ENCODE data around the gene PADI1.
"Not testable (repeated sequence)": the region's sequence is repeated elsewhere in the genome, so short reads cannot be mapped to it uniquely, and the experiment has no call there.

PADI1 gene

DNA sequence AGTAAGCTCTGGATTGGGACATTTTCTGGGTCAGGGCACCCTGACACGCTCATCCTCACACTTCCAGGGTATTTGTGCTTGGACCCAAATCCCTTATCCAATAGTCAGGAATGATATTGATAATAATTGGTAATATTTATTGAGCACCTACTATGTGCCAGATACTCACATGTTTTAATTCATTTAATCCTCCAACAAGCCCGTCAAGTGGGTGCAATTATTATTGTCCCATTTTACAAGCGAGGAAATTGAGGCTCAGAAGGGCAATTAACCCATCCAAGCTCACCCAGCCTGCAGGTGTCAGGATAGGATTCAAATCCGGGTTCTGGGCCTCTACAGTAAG, 32.6 kb downstream of the PADI1 start:
- in situ Hi-C loops (cut with MboI; ENCODE audit: low sequenced_read_pairs) = loop anchor here (10.0 kb wide), 1 partner anchor 113 kb away; no protein-coding TSS in a partner anchor

DNA sequence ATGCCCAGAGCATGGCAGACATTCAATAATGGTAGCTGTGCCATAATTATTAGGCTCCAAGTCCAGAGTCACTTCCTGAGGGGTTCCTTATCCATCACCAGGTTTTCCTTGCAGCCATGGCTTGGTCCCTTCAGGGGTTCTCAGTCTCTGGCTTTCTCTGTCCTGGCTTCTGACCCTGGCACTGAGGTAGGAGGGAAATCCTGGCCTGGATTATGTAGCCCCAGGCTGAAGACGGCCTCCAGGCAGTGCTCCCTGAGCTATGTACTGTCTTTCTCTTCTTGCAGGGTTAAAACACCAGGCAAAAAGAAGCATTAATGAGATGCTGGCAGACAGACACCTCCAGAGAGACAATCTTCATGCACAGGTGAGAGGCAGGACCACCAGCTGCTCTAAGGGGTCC, 34.5 kb downstream of the PADI1 start:
- in situ Hi-C loops (cut with MboI; ENCODE audit: low sequenced_read_pairs) = loop anchor here (10.0 kb wide), 1 partner anchor 115 kb away; no protein-coding TSS in a partner anchor

DNA sequence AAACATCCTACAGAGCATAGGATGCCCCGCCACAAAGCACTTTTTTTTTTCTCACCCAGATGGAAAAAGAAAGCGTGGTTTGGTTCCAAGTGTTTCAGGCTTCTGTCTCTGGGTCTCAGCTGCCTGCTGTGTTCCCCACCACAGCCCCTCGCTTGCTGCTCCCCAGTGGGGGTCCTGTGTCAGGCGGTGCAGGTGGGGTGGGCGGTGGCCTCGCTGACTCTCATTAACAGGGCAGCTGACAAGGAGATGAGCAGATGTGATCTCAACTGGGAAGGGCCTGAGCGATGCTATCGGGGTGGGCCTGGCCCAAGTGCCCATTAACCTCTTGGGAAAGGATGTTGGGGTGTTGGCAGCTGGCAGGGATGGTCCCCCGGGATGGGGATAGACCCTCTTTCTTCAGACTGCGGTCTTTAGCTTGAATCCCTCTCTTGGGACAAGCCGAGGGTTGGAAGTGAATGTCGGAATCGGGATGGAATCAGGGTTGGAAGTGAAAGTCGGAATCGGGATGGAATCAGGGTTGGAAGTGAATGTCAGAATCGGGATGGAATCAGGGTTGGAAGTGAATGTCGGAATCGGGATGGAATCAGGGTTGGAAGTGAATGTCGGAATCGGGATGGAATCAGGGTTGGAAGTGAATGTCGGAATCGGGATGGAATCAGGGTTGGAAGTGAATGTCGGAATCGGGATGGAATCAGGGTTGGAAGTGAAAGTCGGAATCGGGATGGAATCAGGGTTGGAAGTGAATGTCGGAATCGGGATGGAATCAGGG, 36.3 kb downstream of the PADI1 start:
- in situ Hi-C loops (cut with MboI; ENCODE audit: low sequenced_read_pairs) = not testable (repeated sequence)

DNA sequence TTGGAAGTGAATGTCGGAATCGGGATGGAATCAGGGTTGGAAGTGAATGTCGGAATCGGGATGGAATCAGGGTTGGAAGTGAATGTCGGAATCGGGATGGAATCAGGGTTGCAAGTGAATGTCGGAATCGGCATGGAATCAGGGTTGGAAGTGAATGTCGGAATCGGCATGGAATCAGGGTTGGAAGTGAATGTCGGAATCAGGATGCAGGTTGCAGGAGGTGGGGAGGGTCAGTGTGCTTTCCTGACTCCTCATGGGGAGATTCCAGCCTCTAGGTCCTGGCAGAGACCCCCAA, 36.8 kb downstream of the PADI1 start:
- in situ Hi-C loops (cut with MboI; ENCODE audit: low sequenced_read_pairs) = not testable (repeated sequence)

DNA sequence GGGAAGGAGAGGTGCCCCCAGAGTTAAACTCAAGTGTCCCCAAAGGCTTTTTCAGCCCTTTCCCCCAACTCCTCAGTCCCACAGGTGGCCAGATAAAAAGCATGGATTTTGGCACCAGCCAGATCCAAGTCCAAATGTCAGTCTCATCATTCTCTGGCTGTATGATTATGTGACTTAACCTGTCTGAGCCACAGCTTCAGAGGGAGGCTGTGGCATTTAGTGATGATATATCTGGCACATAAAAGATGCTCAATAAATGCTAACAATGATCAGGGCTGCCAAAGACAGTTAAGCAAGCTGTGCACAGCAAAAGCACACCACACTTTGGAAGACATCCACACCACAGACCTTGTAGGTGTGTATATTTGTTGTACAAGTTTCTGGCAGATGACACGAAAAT, 38.3 kb downstream of the PADI1 start:
- in situ Hi-C loops (cut with MboI; ENCODE audit: low sequenced_read_pairs) = no loop called here

DNA sequence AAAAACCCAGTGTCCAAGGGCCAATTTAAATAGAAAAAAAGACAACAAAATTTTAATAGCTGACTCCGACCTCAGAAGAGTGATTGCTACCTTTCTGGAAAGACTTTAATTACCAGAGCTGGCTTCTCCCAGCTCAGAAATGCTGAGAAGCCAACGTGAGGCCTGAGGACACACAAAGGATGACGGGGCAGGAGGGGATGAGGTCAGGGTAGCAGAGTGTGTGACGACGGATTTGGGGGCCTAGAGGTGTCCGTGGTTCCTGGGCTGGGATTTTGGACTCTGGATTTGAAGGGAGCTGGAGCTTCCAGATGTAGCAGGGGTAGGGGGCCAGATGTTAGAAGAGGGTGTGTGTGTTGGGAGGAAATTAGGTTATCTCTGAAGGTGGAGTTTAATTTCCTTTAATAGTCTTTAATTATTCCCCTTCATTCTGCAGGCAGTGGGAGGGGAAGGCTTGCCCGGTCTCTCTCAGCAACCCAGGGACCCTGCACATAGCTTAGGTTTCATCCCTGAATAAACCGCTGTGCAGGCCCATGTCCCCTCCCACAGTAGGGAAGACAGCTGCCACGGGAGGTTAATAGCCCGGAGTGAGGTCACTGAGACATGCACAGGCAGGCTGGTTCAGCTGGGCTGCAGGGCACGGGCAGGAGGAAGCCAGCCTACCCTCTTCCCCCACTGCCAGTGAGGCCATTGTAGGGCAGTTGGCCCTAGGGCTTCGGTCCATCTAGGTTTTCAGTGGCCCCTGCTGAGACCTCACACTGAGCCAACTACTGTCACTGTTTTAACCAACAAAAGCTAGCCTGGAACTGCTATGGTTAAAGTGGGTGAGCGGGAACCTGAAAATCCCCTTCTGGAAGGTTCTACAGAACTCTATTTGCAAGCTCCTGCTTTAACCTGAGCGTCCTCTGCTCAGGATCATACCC, 40.2 kb downstream of the PADI1 start:
- in situ Hi-C loops (cut with MboI; ENCODE audit: low sequenced_read_pairs) = no loop called here

DNA sequence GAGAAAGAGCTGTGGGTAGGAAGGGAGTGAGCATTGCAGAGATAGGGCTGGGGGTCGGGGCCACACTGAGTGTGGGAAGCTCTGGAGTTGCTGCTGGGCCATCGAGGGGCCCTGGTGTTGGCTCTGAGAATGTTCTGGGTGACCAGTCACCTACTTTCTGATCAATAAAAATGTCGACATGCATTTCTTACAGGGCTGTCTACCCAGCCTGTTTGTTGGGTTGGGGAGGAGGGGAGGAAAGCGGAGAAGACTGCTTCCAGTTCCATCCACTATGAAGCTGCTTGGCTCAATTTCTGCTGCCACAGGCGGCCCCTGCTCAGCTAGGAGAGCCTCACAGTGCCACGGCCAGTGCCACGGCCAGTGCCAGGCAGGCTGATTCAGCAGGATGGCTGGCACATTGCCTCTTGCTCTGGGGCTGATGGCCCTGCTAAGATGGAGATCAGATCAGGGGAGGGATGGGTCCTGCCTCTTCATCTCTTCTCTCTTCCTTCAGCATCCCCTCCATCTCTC, 40.9 kb downstream of the PADI1 start:
- in situ Hi-C loops (cut with MboI; ENCODE audit: low sequenced_read_pairs) = no loop called here

DNA sequence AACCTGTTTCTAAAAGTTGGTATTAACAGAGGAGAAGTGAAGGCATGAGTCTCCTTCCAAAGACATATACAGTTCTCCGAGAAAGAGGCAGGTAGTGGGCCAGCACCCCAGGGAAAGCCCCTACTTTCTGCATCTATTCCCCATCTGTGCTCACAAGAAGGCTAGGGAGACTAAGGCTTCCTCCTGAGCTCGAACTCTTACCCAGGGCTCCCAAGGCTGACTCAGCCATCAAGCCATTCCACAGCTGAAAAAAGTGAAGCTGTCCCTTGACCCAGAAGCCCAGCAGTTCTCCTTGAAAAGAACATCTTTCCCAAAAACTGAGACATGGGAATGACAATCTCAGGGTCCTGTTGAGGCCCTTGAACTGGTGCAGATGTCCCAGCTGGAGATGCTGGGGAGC, 42.0 kb downstream of the PADI1 start:
- in situ Hi-C loops (cut with MboI; ENCODE audit: low sequenced_read_pairs) = no loop called here

DNA sequence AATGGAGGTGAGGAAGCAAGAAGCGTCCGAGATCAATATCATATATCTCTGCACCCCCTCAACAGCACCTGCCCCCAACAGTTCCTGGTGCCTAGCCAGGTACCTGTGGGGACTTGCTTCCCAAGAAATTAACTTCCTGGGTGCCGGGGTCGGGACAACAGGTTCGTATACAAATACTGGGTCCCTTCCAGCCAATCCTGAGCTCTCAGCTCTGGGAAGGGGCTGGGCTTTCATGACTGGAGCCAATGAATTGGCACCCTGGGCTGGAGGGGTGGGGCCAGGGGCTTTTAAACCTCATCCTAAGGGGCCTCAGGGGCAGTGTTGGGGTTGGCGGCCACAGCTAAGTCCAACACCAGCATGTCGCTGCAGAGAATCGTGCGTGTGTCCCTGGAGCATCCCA, 43.9 kb downstream of the PADI1 start, which contains the start of gene PADI3:
PADI3 (plus strand) TSS at position 318 of the 400 bp plus-strand sequence; CDS start at position 358, 40 bp downstream.
- in situ Hi-C loops (cut with MboI; ENCODE audit: low sequenced_read_pairs) = no loop called here

DNA sequence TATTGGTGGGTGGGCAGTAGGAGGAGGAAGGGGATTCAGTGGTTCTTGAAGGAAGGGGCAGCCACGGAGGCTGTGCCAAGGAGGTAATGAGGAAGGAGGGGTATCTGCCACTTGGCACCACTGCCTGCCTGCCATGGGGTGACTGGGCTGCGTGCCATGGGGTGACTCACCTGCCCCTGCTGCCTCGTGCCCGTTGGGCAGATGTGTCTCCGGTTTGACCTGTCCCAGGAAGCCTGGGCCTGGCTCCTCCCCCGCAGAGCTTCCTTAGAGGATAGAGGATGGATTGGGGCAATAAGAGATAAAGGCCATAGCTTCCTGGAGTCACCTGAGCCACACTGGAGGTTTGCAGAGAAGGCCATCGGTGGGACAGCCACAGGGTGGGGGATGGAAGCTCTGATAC, 45.7 kb downstream of the PADI1 start:
- in situ Hi-C loops (cut with MboI; ENCODE audit: low sequenced_read_pairs) = no loop called here

DNA sequence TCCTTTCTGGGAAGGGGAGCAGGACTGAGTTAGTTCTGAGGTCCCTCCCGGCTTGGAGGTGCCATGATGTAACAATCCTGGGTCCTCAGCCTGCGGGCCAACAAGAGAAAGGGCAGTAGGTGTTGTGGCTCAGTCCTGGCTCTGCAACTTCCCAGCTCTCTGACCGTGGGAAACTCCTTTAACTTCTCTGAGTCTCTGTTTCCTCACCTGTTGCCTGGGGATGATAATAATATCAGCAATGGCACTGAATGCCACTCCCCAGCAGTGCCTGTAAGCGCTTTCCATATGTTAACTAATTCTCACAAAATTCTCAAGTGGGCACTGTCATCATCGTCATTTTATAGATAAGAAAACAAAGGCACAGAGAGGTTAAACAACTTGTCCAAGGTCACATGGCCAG, 46.3 kb downstream of the PADI1 start:
- in situ Hi-C loops (cut with MboI; ENCODE audit: low sequenced_read_pairs) = no loop called here

DNA sequence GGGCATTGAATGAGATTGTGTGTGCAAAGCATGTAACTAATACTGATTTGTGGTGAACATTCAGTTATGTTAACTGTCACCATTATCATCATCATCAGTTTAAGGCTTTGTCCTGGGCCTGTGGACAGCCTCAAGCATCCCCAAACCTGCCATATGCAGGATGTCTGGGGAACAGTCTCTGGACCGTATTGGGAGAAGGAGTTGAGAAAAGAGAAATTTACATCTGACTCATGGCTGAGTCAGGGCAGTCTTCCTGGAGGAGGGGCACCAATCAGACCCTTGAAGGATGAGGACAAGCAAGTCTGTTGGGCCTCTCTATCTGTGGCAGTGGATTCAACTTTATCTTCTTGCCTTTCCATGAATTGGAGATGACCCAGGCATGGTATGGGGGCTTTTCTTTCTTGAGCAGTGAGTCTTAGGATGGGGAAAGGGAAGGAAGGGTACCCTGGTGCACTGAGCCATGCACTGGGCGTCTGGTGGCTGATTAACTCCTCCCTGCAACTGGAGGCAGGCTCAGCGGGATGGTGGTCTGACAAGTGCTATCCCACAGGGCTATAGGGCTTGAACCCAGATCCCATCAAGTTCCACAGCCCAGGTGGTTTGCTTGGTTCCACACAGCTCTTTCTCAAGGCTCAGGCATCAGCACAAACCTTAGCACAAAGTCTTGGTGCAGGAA, 46.9 kb downstream of the PADI1 start:
- in situ Hi-C loops (cut with MboI; ENCODE audit: low sequenced_read_pairs) = no loop called here

DNA sequence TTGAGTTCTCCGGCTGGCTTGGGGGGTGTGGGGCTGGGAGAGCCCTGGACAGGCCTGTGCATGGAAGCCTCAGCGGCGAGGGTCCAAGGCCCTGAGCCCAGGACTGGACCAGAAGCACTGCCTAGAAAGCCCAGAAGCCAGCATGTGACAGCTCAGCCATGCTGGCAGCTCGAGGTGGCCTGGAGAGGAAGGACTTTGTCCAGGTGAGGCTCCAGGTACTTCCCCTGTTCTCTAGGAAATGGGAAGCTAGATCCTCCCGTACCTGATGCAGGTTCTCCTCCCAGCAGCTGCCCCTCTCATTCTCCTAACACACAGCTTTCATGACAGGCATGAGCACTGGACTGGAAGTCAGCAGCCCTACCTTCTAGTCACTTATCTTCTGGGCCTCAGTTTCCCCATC, 50.4 kb downstream of the PADI1 start:
- in situ Hi-C loops (cut with MboI; ENCODE audit: low sequenced_read_pairs) = no loop called here

DNA sequence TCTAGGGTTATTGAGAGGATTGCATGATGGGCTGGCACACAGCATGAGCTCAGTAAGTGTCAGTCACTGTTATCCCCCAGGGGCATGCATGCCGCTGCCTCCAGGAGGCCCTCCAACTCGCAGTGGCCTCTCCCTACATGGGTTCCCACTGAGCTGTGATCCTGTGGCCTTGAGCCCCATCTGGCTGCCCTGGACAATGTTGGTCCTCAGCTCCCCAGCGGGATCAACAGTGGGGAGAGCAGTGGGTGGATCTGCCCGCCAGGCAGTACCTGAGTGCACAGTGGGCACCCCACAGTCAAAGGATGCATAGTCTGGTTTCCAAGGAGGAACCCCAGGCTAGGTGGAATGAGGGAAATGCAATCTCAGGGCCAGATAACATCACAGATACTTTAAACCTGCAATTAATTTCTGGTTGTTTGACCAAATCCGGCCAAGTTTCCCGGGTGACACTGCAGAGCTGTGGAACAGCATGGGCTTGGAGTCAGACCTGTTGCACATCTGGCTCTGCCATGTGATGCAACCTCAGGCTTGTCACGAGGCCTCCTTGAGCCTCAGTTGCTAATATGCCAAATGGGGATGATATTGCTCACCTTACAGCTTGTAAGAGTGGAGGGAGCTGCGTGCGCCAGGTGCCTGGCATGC, 53.3 kb downstream of the PADI1 start:
- in situ Hi-C loops (cut with MboI; ENCODE audit: low sequenced_read_pairs) = no loop called here

DNA sequence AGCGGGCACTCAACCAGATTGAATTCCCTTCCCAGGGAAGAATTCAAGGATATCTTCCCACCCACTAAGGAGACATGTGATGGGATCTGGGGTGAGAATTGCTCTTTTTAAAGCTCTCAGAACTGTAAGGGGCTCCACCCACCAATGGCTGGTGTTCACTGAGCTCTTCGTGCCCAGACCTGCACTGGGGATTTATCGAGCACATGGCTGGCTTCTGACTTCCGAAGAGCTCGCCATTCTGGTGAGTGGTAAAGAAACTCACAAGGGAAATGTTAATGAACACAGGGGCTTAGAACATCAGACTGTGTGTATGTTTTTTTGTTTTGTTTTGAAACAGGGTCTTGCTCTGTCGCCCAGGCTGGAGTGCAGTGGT, 53.8 kb downstream of the PADI1 start:
- in situ Hi-C loops (cut with MboI; ENCODE audit: low sequenced_read_pairs) = no loop called here

DNA sequence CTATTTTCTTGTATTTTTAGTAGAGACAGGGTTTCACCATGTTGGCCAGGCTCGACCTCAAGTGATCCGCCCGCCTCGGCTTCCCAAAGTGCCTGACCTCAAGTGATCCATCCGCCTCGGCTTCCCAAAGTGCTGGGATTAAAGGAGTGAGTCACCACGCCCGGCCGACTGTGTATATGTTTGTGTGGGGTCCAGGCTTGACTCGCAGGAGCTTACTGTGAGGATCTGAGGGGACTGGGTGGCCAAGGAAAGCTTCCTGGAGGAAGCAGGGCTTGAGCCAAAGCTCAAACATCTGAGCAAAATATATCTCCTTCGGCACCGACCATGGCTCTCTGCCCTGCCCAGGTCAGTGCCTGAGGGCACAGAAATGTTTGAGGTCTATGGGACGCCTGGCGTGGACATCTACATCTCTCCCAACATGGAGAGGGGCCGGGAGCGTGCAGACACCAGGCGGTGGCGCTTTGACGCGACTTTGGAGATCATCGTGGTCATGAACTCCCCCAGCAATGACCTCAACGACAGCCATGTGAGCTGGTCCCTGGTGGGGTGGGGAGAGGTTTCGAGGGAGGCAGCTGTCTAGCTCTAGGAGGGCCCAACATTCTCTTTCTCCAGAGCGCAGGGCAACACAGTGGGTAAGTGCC, 54.4 kb downstream of the PADI1 start:
- in situ Hi-C loops (cut with MboI; ENCODE audit: low sequenced_read_pairs) = no loop called here

DNA sequence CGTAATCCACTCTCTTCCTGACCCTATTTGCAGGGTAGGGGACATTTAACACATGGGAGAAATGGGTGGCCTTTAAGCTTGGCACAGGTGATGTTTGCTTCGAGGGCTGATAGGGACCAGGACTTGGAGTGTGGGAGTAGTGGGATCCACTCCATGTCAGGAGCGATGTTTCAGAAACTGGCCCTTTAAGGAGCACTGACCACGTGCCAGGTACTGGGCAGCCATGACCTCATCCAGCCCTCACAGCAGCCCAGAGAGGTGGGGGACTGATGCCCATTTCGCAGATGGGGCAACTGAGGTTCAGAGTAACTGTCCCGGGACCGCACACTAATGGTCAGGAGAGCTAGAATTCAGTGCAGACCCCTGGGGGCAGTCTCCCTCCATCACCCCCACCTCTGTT, 55.3 kb downstream of the PADI1 start:
- in situ Hi-C loops (cut with MboI; ENCODE audit: low sequenced_read_pairs) = no loop called here

DNA sequence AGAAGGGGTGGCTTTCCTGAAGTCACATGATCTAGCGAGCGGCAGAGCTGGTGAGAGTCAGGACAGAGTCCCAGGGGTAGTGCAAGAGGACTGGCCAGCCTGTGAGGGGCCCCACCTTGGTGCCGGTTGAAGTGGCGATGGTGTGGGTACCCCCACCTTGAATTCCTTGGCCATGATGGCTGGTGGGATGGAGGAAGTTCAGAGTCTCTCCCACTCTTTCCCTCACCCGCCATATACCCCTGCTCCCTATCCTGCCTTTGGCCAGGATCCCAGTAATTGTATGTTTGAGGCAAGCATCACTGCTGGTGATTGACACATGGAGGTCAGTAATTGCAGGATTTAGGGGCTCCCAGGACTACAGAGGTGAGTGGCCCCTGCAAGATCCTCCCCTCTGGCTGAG, 55.8 kb downstream of the PADI1 start:
- in situ Hi-C loops (cut with MboI; ENCODE audit: low sequenced_read_pairs) = no loop called here

DNA sequence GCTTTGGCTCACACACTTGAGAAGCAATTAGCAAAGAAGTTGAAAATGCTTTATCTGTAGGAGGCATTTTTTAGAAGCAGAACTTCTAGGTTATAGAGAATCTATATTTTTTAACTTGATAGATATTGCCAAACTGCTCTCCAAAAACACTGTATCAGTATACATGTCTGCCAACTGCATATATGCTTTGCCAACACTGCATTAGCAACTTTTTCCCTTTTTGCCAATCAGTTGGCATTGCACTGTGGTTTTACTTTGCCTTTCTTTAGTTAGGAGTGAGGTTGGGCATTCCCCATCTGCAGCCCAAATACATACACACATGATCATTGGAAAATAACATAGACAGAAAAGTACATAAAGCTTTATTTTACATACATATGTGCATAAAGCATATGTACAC, 59.0 kb downstream of the PADI1 start:
- in situ Hi-C loops (cut with MboI; ENCODE audit: low sequenced_read_pairs) = no loop called here

DNA sequence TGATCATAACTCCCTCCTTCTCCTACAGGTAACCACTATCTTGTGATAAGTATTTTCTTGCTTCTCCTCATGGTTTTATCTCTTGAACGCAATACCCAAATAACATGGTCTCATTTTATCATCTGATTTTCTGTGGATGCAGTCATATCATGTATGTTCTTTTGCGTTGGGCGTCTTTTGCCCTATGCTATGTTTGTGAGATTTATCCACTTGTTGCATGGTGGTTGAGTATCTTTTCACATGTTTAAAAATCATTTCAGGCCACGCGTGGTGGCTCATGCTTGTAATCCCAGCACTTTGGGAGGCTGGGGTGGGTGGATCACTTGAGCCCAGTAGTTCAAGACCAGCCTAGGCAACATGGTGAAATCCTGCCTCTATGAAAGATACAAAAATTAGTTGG, 59.5 kb downstream of the PADI1 start:
- in situ Hi-C loops (cut with MboI; ENCODE audit: low sequenced_read_pairs) = no loop called here

DNA sequence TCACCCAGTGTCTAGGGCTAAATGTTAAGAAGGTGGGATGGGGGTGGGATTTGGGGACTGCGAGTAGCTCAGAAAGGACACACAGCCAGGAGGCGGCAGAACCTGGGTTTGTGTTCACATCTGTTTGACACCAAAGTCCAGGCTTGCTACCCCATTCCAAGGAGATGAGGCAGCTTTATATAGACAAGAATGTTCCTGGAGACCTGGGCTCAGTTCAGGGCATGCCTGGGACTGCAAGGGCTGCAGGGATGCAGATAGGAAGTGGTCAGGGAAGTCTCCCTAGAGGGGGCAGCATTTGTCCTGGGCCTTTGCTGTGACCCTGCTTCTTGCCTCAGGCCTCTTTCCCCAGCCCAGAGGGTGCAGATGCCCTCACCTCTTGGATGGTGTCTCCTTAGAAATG, 60.2 kb downstream of the PADI1 start:
- in situ Hi-C loops (cut with MboI; ENCODE audit: low sequenced_read_pairs) = no loop called here

Data from HL-60/S4 treated with phorbol 12-myristate 13-acetate at 8.2 ng/mL for 4 days and 3 days (cell line).